HepG2 (cell line): ENCODE results near the gene DDX10.

Experiments
- BHLHE40 ChIP-seq: IDR thresholded peaks from 2 replicates; pipeline ENCODE4 v1.6.1; 2011; ENCODE audit warnings: low read length, improper control_type of control experiment
- CBX1 ChIP-seq: IDR thresholded peaks from one replicate; pipeline ENCODE4 v1.6.1; 2016; ENCODE audit warnings: antibody characterized with exemption, low read depth
- CTCF ChIP-seq: sonication (generic); formaldehyde crosslinking; IDR thresholded peaks from 2 replicates; pipeline ENCODE4 v1.5.0; 2020; ENCODE audit warnings: mild to moderate bottlenecking, missing genetic modification reagents, moderate library complexity
- JUND ChIP-seq: sonication (generic); formaldehyde crosslinking; IDR thresholded peaks from 2 replicates; pipeline ENCODE4 v1.8.0; 2022; ENCODE audit warnings: mild to moderate bottlenecking, missing genetic modification reagents
- KDM4B ChIP-seq: sonication (generic); formaldehyde crosslinking; IDR thresholded peaks from 2 replicates; pipeline ENCODE4 v1.4.0; 2020; ENCODE audit warnings: missing genetic modification reagents
- KLF9 ChIP-seq: IDR thresholded peaks from 2 replicates; pipeline ENCODE4 v1.6.1; 2016; ENCODE audit warnings: low read depth
- NR1H2 ChIP-seq: sonication (generic); formaldehyde crosslinking; IDR thresholded peaks from 2 replicates; pipeline ENCODE4 v1.8.1; 2022; ENCODE audit warnings: low read depth, missing genetic modification reagents, borderline replicate concordance
- TAF1 ChIP-seq: sonication (generic); formaldehyde crosslinking; IDR thresholded peaks from 2 replicates; pipeline ENCODE4 v1.4.0; 2020; ENCODE audit warnings: missing genetic modification reagents
- ZKSCAN1 ChIP-seq: fragments of 150-350 bp; IDR thresholded peaks from 2 replicates; pipeline ENCODE4 v1.6.1; 2014; ENCODE audit warnings: low read length
- ZNF136 ChIP-seq: sonication (generic); formaldehyde crosslinking; IDR thresholded peaks from 2 replicates; pipeline ENCODE4 v1.8.1; 2022; ENCODE audit warnings: low read depth, mild to moderate bottlenecking, moderate library complexity, missing genetic modification reagents

- no peak for TF ChIP-seq KLF9 (CRISPR knock-in tag)
- no peak for TF ChIP-seq BHLHE40
- no peak for TF ChIP-seq CTCF
- TF ChIP-seq NR1H2 (CRISPR knock-in tag) = no peak
- TF ChIP-seq ZKSCAN1 = no peak
- TF ChIP-seq ZNF136 (CRISPR knock-in tag) = no peak
- TF ChIP-seq KDM4B (CRISPR knock-in tag) = no peak
- no peak for TF ChIP-seq CBX1
- TF ChIP-seq JUND = no peak
- TF ChIP-seq TAF1 = no peak
Observed at GRCh38 chr11:108781946-108782345, 117.1 kb downstream of the DDX10 start.
